MM.1S (cell line): Measurements from ENCODE around the gene LRCH1.

Source experiments
- DNase-seq: peaks from one replicate; pipeline ENCODE4 v3.0.0-alpha.2; 2015
- H2AFZ ChIP-seq: fragments of 300-600 bp; sonication (generic); 2 replicates; pipeline ENCODE4 v1.6.0; 2016; ENCODE audit warnings: antibody characterized with exemption, low read length
- H3F3A ChIP-seq: fragments of 300-600 bp; sonication (generic); 2 replicates; pipeline ENCODE4 v1.6.1; 2016; ENCODE audit warnings: mild to moderate bottlenecking, antibody characterized with exemption, low read length, moderate library complexity, mixed read lengths; ENCODE audit not compliant: insufficient read depth
- H3K27ac ChIP-seq: fragments of 300-600 bp; sonication (generic); 2 replicates; pipeline ENCODE4 v1.5.1; 2016; ENCODE audit warnings: mild to moderate bottlenecking, low read length
- H3K27me3 ChIP-seq: fragments of 300-600 bp; sonication (generic); replicated peaks from 2 replicates; pipeline ENCODE4 v1.6.0; 2016; ENCODE audit warnings: low read length; ENCODE audit not compliant: insufficient read depth
- H3K36me3 ChIP-seq: fragments of 300-600 bp; sonication (generic); replicated peaks from 2 replicates; pipeline ENCODE4 v1.6.1; 2016; ENCODE audit warnings: mild to moderate bottlenecking, low read length, mixed read lengths; ENCODE audit not compliant: insufficient read depth
- H3K4me1 ChIP-seq: fragments of 300-600 bp; sonication (generic); 2 replicates; pipeline ENCODE4 v1.6.1; 2016; ENCODE audit warnings: low read length, mixed read lengths
- H3K4me2 ChIP-seq: fragments of 300-600 bp; sonication (generic); 2 replicates; pipeline ENCODE4 v1.6.0; 2016; ENCODE audit warnings: low read depth, low read length
- H3K4me3 ChIP-seq: fragments of 300-600 bp; sonication (generic); 2 replicates; pipeline ENCODE4 v1.5.1; 2016; ENCODE audit warnings: low read length, mixed read lengths
- H3K79me2 ChIP-seq: fragments of 300-600 bp; sonication (generic); 2 replicates; pipeline ENCODE4 v1.6.1; 2016; ENCODE audit warnings: mixed run types, low read length, mixed read lengths
- H3K9ac ChIP-seq: fragments of 300-600 bp; sonication (generic); 2 replicates; pipeline ENCODE4 v1.6.1; 2016; ENCODE audit warnings: low read length, mixed read lengths
- H3K9me2 ChIP-seq: fragments of 300-600 bp; sonication (generic); replicated peaks from 2 replicates; pipeline ENCODE4 v1.6.1; 2016; ENCODE audit warnings: mild to moderate bottlenecking, low read length, mixed read lengths; ENCODE audit not compliant: insufficient read depth
- H3K9me3 ChIP-seq: fragments of 300-600 bp; sonication (generic); replicated peaks from 2 replicates; pipeline ENCODE4 v1.6.1; 2016; ENCODE audit warnings: mild to moderate bottlenecking, low read length, mixed read lengths; ENCODE audit not compliant: insufficient read depth
- H4K20me1 ChIP-seq: fragments of 300-600 bp; sonication (generic); 2 replicates; pipeline ENCODE4 v1.6.1; 2016; ENCODE audit warnings: mild to moderate bottlenecking, low read length, moderate library complexity, mixed read lengths; ENCODE audit not compliant: insufficient read depth
- CTCF ChIP-seq: fragments of 300-600 bp; sonication (generic); IDR thresholded peaks from 2 replicates; pipeline ENCODE4 v1.5.1; 2016; ENCODE audit warnings: antibody characterized with exemption, low read length, mixed read lengths
- EZH2 ChIP-seq: fragments of 300-600 bp; sonication (generic); optimal IDR thresholded peaks from 2 replicates; pipeline ENCODE3; 2017; ENCODE audit warnings: low read depth, mild to moderate bottlenecking, antibody characterized with exemption, low read length, mixed read lengths
- EZH2phosphoT487 ChIP-seq: fragments of 300-600 bp; sonication (generic); IDR thresholded peaks from 2 replicates; pipeline ENCODE4 v1.6.1; 2018; ENCODE audit warnings: antibody characterized with exemption, low read length

The LRCH1 gene

GRCh38 chr13:46621792-46622629 is 69.0 kb downstream of the LRCH1 start:
- Histone ChIP-seq H3K27me3 (no peaks in the 10 kb centered on the region), H3K9me2 (no peaks in the 10 kb centered on the region), H3F3A (no peaks in the 10 kb centered on the region), H3K36me3 (no peaks in the 10 kb centered on the region), H3K4me1 (no peaks in the 10 kb centered on the region), H2AFZ (no peak overlapping the region), H4K20me1 (no peaks in the 10 kb centered on the region), H3K4me3 (no peak overlapping the region), H3K4me2 (no peak overlapping the region), H3K27ac (no peak overlapping the region), H3K9ac (no peak overlapping the region), H3K79me2 (peaks cover 40% of the 10 kb centered on the region), H3K9me3 (no peaks in the 10 kb centered on the region)
- no peak for TF ChIP-seq EZH2phosphoT487
- no peak for TF ChIP-seq CTCF
- no peak for TF ChIP-seq EZH2
- no peak for DNase-seq

GRCh38 chr13:46622630-46623256 is 69.8 kb downstream of the LRCH1 start:
- DNase-seq: no peak
- no peaks in the 10 kb centered on the region for H3K4me1 ChIP-seq
- no peak overlapping the region for H3K27ac ChIP-seq
- peaks cover 34% of the 10 kb centered on the region for H3K79me2 ChIP-seq
- no peak overlapping the region for H2AFZ ChIP-seq
- H3F3A ChIP-seq: no peaks in the 10 kb centered on the region
- no peak overlapping the region for H3K4me3 ChIP-seq
- no peaks in the 10 kb centered on the region for H4K20me1 ChIP-seq
- H3K9ac ChIP-seq: no peak overlapping the region
- H3K4me2 ChIP-seq: no peak overlapping the region
- no peaks in the 10 kb centered on the region for H3K36me3 ChIP-seq
- H3K27me3 ChIP-seq: no peaks in the 10 kb centered on the region
- no peaks in the 10 kb centered on the region for H3K9me2 ChIP-seq
- TF ChIP-seq EZH2phosphoT487 (no peak), EZH2 (no peak), CTCF (no peak)
- no peaks in the 10 kb centered on the region for H3K9me3 ChIP-seq

- Histone ChIP-seq H3K27ac (no peak overlapping the region), H4K20me1 (no peaks in the 10 kb centered on the region), H3K9me2 (no peaks in the 10 kb centered on the region), H3K4me2 (no peak overlapping the region), H3K9ac (no peak overlapping the region), H3K79me2 (peaks cover 29% of the 10 kb centered on the region), H3K27me3 (no peaks in the 10 kb centered on the region), H2AFZ (no peak overlapping the region), H3K36me3 (no peaks in the 10 kb centered on the region), H3K9me3 (no peaks in the 10 kb centered on the region), H3K4me1 (no peaks in the 10 kb centered on the region), H3K4me3 (no peak overlapping the region), H3F3A (no peaks in the 10 kb centered on the region)
- no peak for TF ChIP-seq CTCF
- TF ChIP-seq EZH2: no peak
- TF ChIP-seq EZH2phosphoT487: no peak
- no peak for DNase-seq
Observed at GRCh38 chr13:46624353-46624752, 71.4 kb downstream of the LRCH1 start.
